Left colon (tissue), 2 donors: ENCODE results near the gene PPDPF. TPM values are rescaled to one million over a fixed set of nuclear protein-coding genes. Genes with fewer than 3 reads are reported as not detected.
"Not testable (repeated sequence)": the region's sequence is repeated elsewhere in the genome, so short reads cannot be mapped to it uniquely, and the experiment has no call there.

Experiments
- ATAC-seq: fragments of 200-7000 bp; cut with Tn5 transposase; one replicate; pipeline ENCODE4 v1.9.1; 2020; ENCODE audit warnings: mild to moderate bottlenecking, moderate library complexity
- DNase-seq, 2 donors: peaks; one replicate each; pipeline ENCODE4 v3.0.0-alpha.2; 2020
- intact Hi-C, 2 donors: fragments of 100-400 bp; cut with DNase I in 1 of 2; cut with micrococcal nuclease in 1 of 2; formaldehyde crosslinking; loops; one replicate each; pipeline versions ENCODE4 v1.11.2 to v1.14.0; 2022; cut with DNase I, micrococcal nuclease
- total RNA-seq, 2 donors: library from RNA; stranded (reverse); fragmentation: NEBNext Ultra II Directional; extraction: Animal tissue kit (Norgen Biotek cat#: 25700); gene quantifications; one replicate each; pipeline ENCODE4 v1.2.1, GENCODE V29; 2021
- donor health status: DM: no; HTN: no; CAD: no.
- donor health status: DM: yes; HTN: yes; CAD: no.

Gene PPDPF
- total RNA-seq, 2 donors from 2014 or later = 554 to 564 TPM

GRCh38 chr20:63554361-63555278 lies 34.1 kb downstream of the PPDPF start:
- peak; percentile 1 for ATAC-seq
- intact Hi-C loops = loop anchor here in 1 of 2 donors (10.0 kb wide), 1 partner anchor 90 kb away; no protein-coding TSS in a partner anchor
- peak in 1 of 2 donors; percentile 18 for DNase-seq

- no peak for ATAC-seq
Observed at GRCh38 chr20:63555661-63556381, 35.3 kb downstream of the PPDPF start.

GRCh38 chr20:63556873-63557478 lies 36.4 kb downstream of the PPDPF start:
- no peak for ATAC-seq
- DNase-seq = no peak
- intact Hi-C loops = loop anchor here in 1 of 2 donors (10.0 kb wide), 1 partner anchor 88 kb away; no protein-coding TSS in a partner anchor

More at GRCh38 chr20:63555661-63556381, 35.3 kb downstream of the PPDPF start:
- intact Hi-C loops = loop anchor here in 1 of 2 donors (10.0 kb wide), 1 partner anchor 89 kb away; no protein-coding TSS in a partner anchor
- peak in 1 of 2 donors; percentile 28 for DNase-seq

- ATAC-seq = no peak
- intact Hi-C loops = loop anchor here in 1 of 2 donors (10.0 kb wide), 1 partner anchor 87 kb away; no protein-coding TSS in a partner anchor
- no peak for DNase-seq
Observed at GRCh38 chr20:63557481-63557891, 36.9 kb downstream of the PPDPF start.

GRCh38 chr20:63558804-63559484 lies 38.4 kb downstream of the PPDPF start:
- DNase-seq = peak in 1 of 2 donors; percentile 42
- ATAC-seq = peak; percentile 61
- intact Hi-C loops = loop anchor here in 1 of 2 donors (10.0 kb wide), 1 partner anchor 86 kb away; no protein-coding TSS in a partner anchor

- ATAC-seq, DNase-seq: not testable (repeated sequence)
- intact Hi-C loops = loop anchor here in 1 of 2 donors (10.0 kb wide), 1 partner anchor 85 kb away; no protein-coding TSS in a partner anchor
Observed at GRCh38 chr20:63559485-63560332, 39.1 kb downstream of the PPDPF start.

GRCh38 chr20:63560333-63560805 lies 39.8 kb downstream of the PPDPF start:
- DNase-seq (peak in 1 of 2 donors; percentile 4), ATAC-seq (no peak)
- intact Hi-C loops = no loop called here

- DNase-seq (no peak), ATAC-seq (no peak)
- intact Hi-C loops = no loop called here
Observed at GRCh38 chr20:63560856-63561609, 40.5 kb downstream of the PPDPF start.

- DNase-seq (peak in 1 of 2 donors; percentile 5), ATAC-seq (no peak)
- intact Hi-C loops = no loop called here
Observed at GRCh38 chr20:63561624-63562396, 41.2 kb downstream of the PPDPF start.

- intact Hi-C loops = no loop called here
- ATAC-seq (no peak), DNase-seq (peak in 1 of 2 donors; percentile 4)
Observed at GRCh38 chr20:63562461-63563224, 42.1 kb downstream of the PPDPF start.

- DNase-seq = peak in 1 of 2 donors; percentile 8
- no peak for ATAC-seq
- intact Hi-C loops = no loop called here
Observed at GRCh38 chr20:63563225-63563935, 42.8 kb downstream of the PPDPF start.

- DNase-seq (peak in 1 of 2 donors; percentile 4), ATAC-seq (no peak)
- intact Hi-C loops = no loop called here
Observed at GRCh38 chr20:63564036-63564810, 43.7 kb downstream of the PPDPF start.

GRCh38 chr20:63565021-63565698 lies 44.6 kb downstream of the PPDPF start:
- no peak for ATAC-seq
- intact Hi-C loops = no loop called here
- DNase-seq = peak in 1 of 2 donors; percentile 6
